ENCODE data around the gene C17orf100. TPM values are rescaled to one million over a fixed set of nuclear protein-coding genes. Genes with fewer than 3 reads are reported as not detected.

C17orf100 gene
- total RNA-seq, 1 experiment from 2014 or later = 0.70 TPM

DNA sequence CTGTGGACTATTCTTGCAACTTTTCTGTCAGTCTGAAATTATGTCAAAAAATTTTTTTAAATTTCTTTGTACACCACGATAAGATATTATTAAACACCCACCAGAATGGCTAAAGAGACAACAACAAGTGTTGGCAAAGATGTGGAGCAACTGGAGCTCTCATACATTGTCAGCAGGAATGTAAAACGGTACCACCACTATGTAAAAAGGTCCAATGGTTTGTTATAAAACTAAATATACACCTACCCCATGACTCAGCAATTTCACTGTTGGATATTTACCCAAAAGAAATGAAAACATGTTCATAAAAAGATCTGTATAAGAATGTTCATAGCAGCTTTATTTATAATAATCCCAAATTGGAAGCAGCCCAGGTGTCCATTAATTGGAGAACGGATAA, 18.3 kb upstream of the C17orf100 start:
- H3K4me3 Mint-ChIP-seq = no peak overlapping the region
- H4K5ac ChIP-seq (ENCODE audit: insufficient read length, low read depth, low read length) = no peak overlapping the region
- H3K27ac Mint-ChIP-seq = no peak overlapping the region

More for the DNA sequence above, 18.3 kb upstream of the C17orf100 start:
- no peak overlapping the region for H3K14ac ChIP-seq (ENCODE audit: insufficient read depth, low read length)
- no peak for TF ChIP-seq CTCF (conservative IDR thresholded peaks at IDR 0.05)
- H3T11ph ChIP-seq (ENCODE audit: low read length) = no peak overlapping the region
- Mint-ChIP-seq H3K4me1 (0 out of 4 replicates have a peak, but pooled peaks cover 0 to 4% of the 10 kb centered on the region in 2 experiments), H3K36me3 (ENCODE audit: insufficient read depth in 1 of 3, low read depth in 3 of 3) (peaks cover 26 to 55% (median 44%) of the 10 kb centered on the region in 3 experiments), H3K27me3 (ENCODE audit: low read depth) (no peaks in the 10 kb centered on the region), H3K9me3 (no peaks in the 10 kb centered on the region)
- H2BK120ac ChIP-seq (ENCODE audit: low read depth, low read length, poor library complexity, severe bottlenecking) = no peak overlapping the region
- no peak for DNase-seq
- no peak overlapping the region for H3K18ac ChIP-seq (ENCODE audit: insufficient read length, low read depth, low read length)
- no peak overlapping the region for H4K8ac ChIP-seq (replicated peaks; ENCODE audit: insufficient read length, low read depth, low read length)
- no peaks in the 10 kb centered on the region for H3K27me3 ChIP-seq (ENCODE audit: insufficient read depth, low read length)
- H4K20me1 ChIP-seq (ENCODE audit: control insufficient read depth, insufficient read depth, insufficient read length) = no peaks in the 10 kb centered on the region
- no peak overlapping the region for H3K4me2 ChIP-seq (ENCODE audit: insufficient read depth, insufficient read length, low read length)
- H3K9ac ChIP-seq (ENCODE audit: extremely low read depth, insufficient read length, low read length) = no peak overlapping the region
- no peaks in the 10 kb centered on the region for H3K79me2 ChIP-seq (ENCODE audit: insufficient read depth, low read length)
- no peaks in the 10 kb centered on the region for H3K9me3 ChIP-seq (ENCODE audit: control insufficient read depth, low read depth, low read length)
- H3K79me1 ChIP-seq (ENCODE audit: insufficient read depth, low read depth, low read length, poor library complexity, severe bottlenecking) = peaks cover 3% of the 10 kb centered on the region
- H3K4ac ChIP-seq (ENCODE audit: low read depth, low read length) = no peak overlapping the region
- H4K91ac ChIP-seq (ENCODE audit: insufficient read length, low read depth, low read length) = no peak overlapping the region
- no peak overlapping the region for H3K23ac ChIP-seq (ENCODE audit: insufficient read length, low read depth, low read length)
- H2BK20ac ChIP-seq (ENCODE audit: low read depth, low read length, poor library complexity, severe bottlenecking) = no peak overlapping the region
- WGBS (ENCODE audit: extremely low coverage, insufficient read length, low lambda C conversion rate) = no CpG with 5 or more reads among the region's 3 CpGs
- no peaks in the 10 kb centered on the region for H3K4me1 ChIP-seq (ENCODE audit: insufficient read depth, low read length)
- H2AFZ ChIP-seq (ENCODE audit: low read length) = no peak overlapping the region
- H3K56ac ChIP-seq (ENCODE audit: insufficient read length, low read depth, low read length) = no peak overlapping the region
- no peak overlapping the region for H2BK5ac ChIP-seq (ENCODE audit: insufficient read length, low read length)
- no peak overlapping the region for H2AK5ac ChIP-seq (ENCODE audit: insufficient read length, low read length)
- no peak overlapping the region for H3K27ac ChIP-seq (ENCODE audit: insufficient read length, low read depth, low read length)
- no peak overlapping the region for H2BK15ac ChIP-seq (ENCODE audit: low read depth, low read length)
- H3K23me2 ChIP-seq (ENCODE audit: insufficient read length, low read depth, low read length, poor library complexity, severe bottlenecking) = no peaks in the 10 kb centered on the region
- no peak overlapping the region for H2BK12ac ChIP-seq (ENCODE audit: insufficient read length, low read depth, low read length)

All from H9 (cell line).